ENCODE data around the gene NIM1K.
"Not testable (repeated sequence)": the region's sequence is repeated elsewhere in the genome, so short reads cannot be mapped to it uniquely, and the experiment has no call there.

NIM1K gene

GRCh38 chr5:43314724-43315123 is 122.7 kb downstream of the NIM1K start:
- no peak for DNase-seq (ENCODE audit: low read depth)
- no peak for TF ChIP-seq CTCF (IDR thresholded peaks at IDR 0.05; ENCODE audit: insufficient read depth, low read depth, low read length, missing control alignments)
- H3K4me3 ChIP-seq (ENCODE audit: low read depth, low read length) = no peak overlapping the region

GRCh38 chr5:43315263-43315662 is 123.2 kb downstream of the NIM1K start:
- DNase-seq (ENCODE audit: low read depth) = peak; percentile 18
- H3K4me3 ChIP-seq (ENCODE audit: low read depth, low read length) = no peak overlapping the region
- no peak for TF ChIP-seq CTCF (IDR thresholded peaks at IDR 0.05; ENCODE audit: insufficient read depth, low read depth, low read length, missing control alignments)

- no peak overlapping the region for H3K4me3 ChIP-seq (ENCODE audit: low read depth, low read length)
- no peak for TF ChIP-seq CTCF (IDR thresholded peaks at IDR 0.05; ENCODE audit: insufficient read depth, low read depth, low read length, missing control alignments)
- DNase-seq (ENCODE audit: low read depth) = no peak
Observed at GRCh38 chr5:43315682-43316081, 123.7 kb downstream of the NIM1K start.

- no peak overlapping the region for H3K4me3 ChIP-seq (ENCODE audit: low read depth, low read length)
- DNase-seq (ENCODE audit: low read depth) = no peak
- TF ChIP-seq CTCF (IDR thresholded peaks at IDR 0.05; ENCODE audit: insufficient read depth, low read depth, low read length, missing control alignments) = no peak
Observed at GRCh38 chr5:43316421-43316820, 124.4 kb downstream of the NIM1K start.

GRCh38 chr5:43320846-43321245 is 128.8 kb downstream of the NIM1K start:
- TF ChIP-seq CTCF (IDR thresholded peaks at IDR 0.05; ENCODE audit: insufficient read depth, low read depth, low read length, missing control alignments) = no peak
- no peak for DNase-seq (ENCODE audit: low read depth)
- H3K4me3 ChIP-seq (ENCODE audit: low read depth, low read length) = no peak overlapping the region

GRCh38 chr5:43323488-43323887 is 131.5 kb downstream of the NIM1K start:
- DNase-seq (ENCODE audit: low read depth); H3K4me3 ChIP-seq (ENCODE audit: low read depth, low read length): not testable (repeated sequence)

- H3K4me3 ChIP-seq (ENCODE audit: low read depth, low read length); DNase-seq (ENCODE audit: low read depth): not testable (repeated sequence)
Observed at GRCh38 chr5:43325624-43326023, 133.6 kb downstream of the NIM1K start.

All from GM12865 (cell line).